ENCODE data around the gene TEAD1. TPM values are rescaled to one million over a fixed set of nuclear protein-coding genes. Genes with fewer than 3 reads are reported as not detected.

Gene TEAD1
- total and polyA plus RNA-seq, 10 of the 15 experiments (the other 5 are each of a cell fraction or from before 2014, with no cell fraction given) = 0.01 to 0.59 (median 0.04) TPM; not detected in 6

DNA sequence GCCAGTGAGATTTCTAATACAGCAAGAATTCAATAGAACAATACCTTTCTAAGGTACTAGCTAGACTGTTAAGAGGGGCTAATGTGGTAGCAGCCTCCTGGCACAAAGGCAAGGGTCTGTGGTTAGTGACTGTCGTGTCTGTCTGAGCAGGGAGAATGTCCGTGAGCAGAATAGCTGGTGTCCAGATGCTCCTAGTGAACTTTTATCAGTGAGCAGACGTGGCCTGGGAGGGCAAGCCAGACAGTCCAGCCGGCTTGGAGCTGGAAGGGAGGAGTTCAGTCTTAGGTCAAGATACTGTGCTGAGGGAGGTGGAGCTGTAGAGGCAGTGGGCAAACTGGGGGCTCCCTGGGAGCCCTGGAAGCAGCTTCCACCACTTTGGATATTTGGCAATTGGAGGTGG is 138.6 kb downstream of the TEAD1 start:
- Histone ChIP-seq H3K4me3 (no peak overlapping the region), H3K79me2 (ENCODE audit: control insufficient read depth, insufficient read depth, low read length) (no peaks in the 10 kb centered on the region), H2AFZ (ENCODE audit: control insufficient read depth, low read depth, low read length) (no peak overlapping the region), H3K27me3 (replicated peaks in 1 of 2; ENCODE audit: control insufficient read depth in 2 of 2, insufficient read depth in 2 of 2, low read length in 1 of 2) (no peaks in the 10 kb centered on the region; a peak in 2 of 4 replicates), H3K27ac (ENCODE audit: control insufficient read depth, insufficient read depth) (no peak overlapping the region), H4K20me1 (ENCODE audit: control insufficient read depth, insufficient read depth) (no peaks in the 10 kb centered on the region), H3K36me3 (ENCODE audit: control insufficient read depth in 2 of 2, insufficient read depth in 2 of 2, low read length in 1 of 2) (no peaks in the 10 kb centered on the region), H3K4me2 (ENCODE audit: control insufficient read depth, insufficient read depth) (no peak overlapping the region), H3K9me3 (replicated peaks; ENCODE audit: control insufficient read depth, insufficient read depth, low read length) (no peaks in the 10 kb centered on the region), H3K9ac (ENCODE audit: control insufficient read depth, insufficient read depth, low read length) (no peak overlapping the region), H3K4me1 (ENCODE audit: control insufficient read depth, insufficient read depth, low read length) (no peaks in the 10 kb centered on the region)
- ChIA-PET SMC1A (ENCODE audit: uncharacterized antibody, unreplicated experiment) (interaction anchor here (0.9 kb wide), 1 partner anchor 101 kb away, joined by 3 read pairs; no protein-coding TSS in a partner anchor), POLR2A (no interaction called here), RAD21 (ENCODE audit: unreplicated experiment) (no interaction called here), CTCF (interaction anchor here (0.6 kb wide), 1 partner anchor 808 kb away, joined by 3 read pairs; no protein-coding TSS in a partner anchor)
- intact Hi-C loops (cut with micrococcal nuclease; ENCODE audit: unreplicated experiment) = no loop called here
- DNase-seq (ENCODE audit: low read depth, low spot score) (no peak), ATAC-seq (no peak), FAIRE-seq (no peak)
- in situ Hi-C loops (cut with MboI) = no loop called here
- TF ChIP-seq, protein P1, sequence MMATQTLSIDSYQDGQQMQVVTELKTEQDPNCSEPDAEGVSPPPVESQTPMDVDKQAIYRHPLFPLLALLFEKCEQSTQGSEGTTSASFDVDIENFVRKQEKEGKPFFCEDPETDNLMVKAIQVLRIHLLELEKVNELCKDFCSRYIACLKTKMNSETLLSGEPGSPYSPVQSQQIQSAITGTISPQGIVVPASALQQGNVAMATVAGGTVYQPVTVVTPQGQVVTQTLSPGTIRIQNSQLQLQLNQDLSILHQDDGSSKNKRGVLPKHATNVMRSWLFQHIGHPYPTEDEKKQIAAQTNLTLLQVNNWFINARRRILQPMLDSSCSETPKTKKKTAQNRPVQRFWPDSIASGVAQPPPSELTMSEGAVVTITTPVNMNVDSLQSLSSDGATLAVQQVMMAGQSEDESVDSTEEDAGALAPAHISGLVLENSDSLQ (IDR thresholded peaks at IDR 0.05) = no peak
- TF ChIP-seq SMAD5 (IDR thresholded peaks at IDR 0.05; ENCODE audit: low read depth) (no peak), ZNF622 (IDR thresholded peaks at IDR 0.05) (no peak), KAT2A (conservative IDR thresholded peaks at IDR 0.05; ENCODE audit: control insufficient read depth, low read depth, low read length) (no peak)
- TF ChIP-seq, protein P2, sequence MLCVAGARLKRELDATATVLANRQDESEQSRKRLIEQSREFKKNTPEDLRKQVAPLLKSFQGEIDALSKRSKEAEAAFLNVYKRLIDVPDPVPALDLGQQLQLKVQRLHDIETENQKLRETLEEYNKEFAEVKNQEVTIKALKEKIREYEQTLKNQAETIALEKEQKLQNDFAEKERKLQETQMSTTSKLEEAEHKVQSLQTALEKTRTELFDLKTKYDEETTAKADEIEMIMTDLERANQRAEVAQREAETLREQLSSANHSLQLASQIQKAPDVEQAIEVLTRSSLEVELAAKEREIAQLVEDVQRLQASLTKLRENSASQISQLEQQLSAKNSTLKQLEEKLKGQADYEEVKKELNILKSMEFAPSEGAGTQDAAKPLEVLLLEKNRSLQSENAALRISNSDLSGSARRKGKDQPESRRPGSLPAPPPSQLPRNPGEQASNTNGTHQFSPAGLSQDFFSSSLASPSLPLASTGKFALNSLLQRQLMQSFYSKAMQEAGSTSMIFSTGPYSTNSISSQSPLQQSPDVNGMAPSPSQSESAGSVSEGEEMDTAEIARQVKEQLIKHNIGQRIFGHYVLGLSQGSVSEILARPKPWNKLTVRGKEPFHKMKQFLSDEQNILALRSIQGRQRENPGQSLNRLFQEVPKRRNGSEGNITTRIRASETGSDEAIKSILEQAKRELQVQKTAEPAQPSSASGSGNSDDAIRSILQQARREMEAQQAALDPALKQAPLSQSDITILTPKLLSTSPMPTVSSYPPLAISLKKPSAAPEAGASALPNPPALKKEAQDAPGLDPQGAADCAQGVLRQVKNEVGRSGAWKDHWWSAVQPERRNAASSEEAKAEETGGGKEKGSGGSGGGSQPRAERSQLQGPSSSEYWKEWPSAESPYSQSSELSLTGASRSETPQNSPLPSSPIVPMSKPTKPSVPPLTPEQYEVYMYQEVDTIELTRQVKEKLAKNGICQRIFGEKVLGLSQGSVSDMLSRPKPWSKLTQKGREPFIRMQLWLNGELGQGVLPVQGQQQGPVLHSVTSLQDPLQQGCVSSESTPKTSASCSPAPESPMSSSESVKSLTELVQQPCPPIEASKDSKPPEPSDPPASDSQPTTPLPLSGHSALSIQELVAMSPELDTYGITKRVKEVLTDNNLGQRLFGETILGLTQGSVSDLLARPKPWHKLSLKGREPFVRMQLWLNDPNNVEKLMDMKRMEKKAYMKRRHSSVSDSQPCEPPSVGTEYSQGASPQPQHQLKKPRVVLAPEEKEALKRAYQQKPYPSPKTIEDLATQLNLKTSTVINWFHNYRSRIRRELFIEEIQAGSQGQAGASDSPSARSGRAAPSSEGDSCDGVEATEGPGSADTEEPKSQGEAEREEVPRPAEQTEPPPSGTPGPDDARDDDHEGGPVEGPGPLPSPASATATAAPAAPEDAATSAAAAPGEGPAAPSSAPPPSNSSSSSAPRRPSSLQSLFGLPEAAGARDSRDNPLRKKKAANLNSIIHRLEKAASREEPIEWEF (IDR thresholded peaks at IDR 0.05; ENCODE audit: insufficient replicate concordance, low read depth, low read length) = no peak
- TF ChIP-seq, protein P3, sequence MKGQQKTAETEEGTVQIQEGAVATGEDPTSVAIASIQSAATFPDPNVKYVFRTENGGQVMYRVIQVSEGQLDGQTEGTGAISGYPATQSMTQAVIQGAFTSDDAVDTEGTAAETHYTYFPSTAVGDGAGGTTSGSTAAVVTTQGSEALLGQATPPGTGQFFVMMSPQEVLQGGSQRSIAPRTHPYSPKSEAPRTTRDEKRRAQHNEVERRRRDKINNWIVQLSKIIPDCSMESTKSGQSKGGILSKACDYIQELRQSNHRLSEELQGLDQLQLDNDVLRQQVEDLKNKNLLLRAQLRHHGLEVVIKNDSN (IDR thresholded peaks at IDR 0.05; ENCODE audit: borderline replicate concordance, extremely low read length, insufficient read depth, low read depth, low read length) = no peak
- WGBS (ENCODE audit: insufficient coverage, insufficient replicate concordance, low lambda C conversion rate, missing lambda C conversion rate) = 25% methylated on average over 4 of the region's 4 CpGs
- BruUV-seq (replicated peaks) = no TSS peak
